Stimulated activated CD4-positive, alpha-beta T cell treated with anti-CD3 and anti-CD28 coated beads, Interleukin-12 subunit alpha, Interleukin-12 subunit beta, amount 100 ng/mL, for 48 hours (primary cell): ENCODE results near the gene SEC24A.
"Not testable (repeated sequence)": the region's sequence is repeated elsewhere in the genome, so short reads cannot be mapped to it uniquely, and the experiment has no call there.

ENCODE experiments used
- DNase-seq, 3 donors: peaks; one replicate each; pipeline ENCODE4 v3.0.0-alpha.2; 2020; ENCODE audit warnings: low read depth in 2 of 3, low spot score in 1 of 3

SEC24A gene

GRCh38 chr5:134738963-134739661 lies 90.5 kb downstream of the SEC24A start:
- DNase-seq = peak in 1 of 3 donors; percentile 16

GRCh38 chr5:134741052-134741451 lies 92.5 kb downstream of the SEC24A start:
- no peak for DNase-seq

- no peak for DNase-seq
Measured at GRCh38 chr5:134742134-134742533, 93.5 kb downstream of the SEC24A start.

GRCh38 chr5:134749415-134749814 lies 100.8 kb downstream of the SEC24A start:
- no peak for DNase-seq

- no peak for DNase-seq
Measured at GRCh38 chr5:134758176-134758503, 109.6 kb downstream of the SEC24A start.

GRCh38 chr5:134758504-134759341 lies 110.1 kb downstream of the SEC24A start, which contains the start of gene DDX46:
Gene DDX46, plus strand, starts transcription at chr5:134758779. Its CDS starts 160 bp downstream, at chr5:134758939.
- peak; percentile 91 to 95 (median 94) for DNase-seq

GRCh38 chr5:134767528-134768291 lies 119.1 kb downstream of the SEC24A start:
- DNase-seq = not testable (repeated sequence)

GRCh38 chr5:134769206-134769605 lies 120.6 kb downstream of the SEC24A start:
- no peak for DNase-seq

GRCh38 chr5:134772461-134773125 lies 124.0 kb downstream of the SEC24A start:
- DNase-seq = no peak

- no peak for DNase-seq
Measured at GRCh38 chr5:134777366-134777765, 128.8 kb downstream of the SEC24A start.
